ENCODE measurements around the gene MAMDC4.

GRCh38 chr9:136815422-136815782, 36.7 kb upstream of the MAMDC4 start:
- TF ChIP-seq, protein P1, sequence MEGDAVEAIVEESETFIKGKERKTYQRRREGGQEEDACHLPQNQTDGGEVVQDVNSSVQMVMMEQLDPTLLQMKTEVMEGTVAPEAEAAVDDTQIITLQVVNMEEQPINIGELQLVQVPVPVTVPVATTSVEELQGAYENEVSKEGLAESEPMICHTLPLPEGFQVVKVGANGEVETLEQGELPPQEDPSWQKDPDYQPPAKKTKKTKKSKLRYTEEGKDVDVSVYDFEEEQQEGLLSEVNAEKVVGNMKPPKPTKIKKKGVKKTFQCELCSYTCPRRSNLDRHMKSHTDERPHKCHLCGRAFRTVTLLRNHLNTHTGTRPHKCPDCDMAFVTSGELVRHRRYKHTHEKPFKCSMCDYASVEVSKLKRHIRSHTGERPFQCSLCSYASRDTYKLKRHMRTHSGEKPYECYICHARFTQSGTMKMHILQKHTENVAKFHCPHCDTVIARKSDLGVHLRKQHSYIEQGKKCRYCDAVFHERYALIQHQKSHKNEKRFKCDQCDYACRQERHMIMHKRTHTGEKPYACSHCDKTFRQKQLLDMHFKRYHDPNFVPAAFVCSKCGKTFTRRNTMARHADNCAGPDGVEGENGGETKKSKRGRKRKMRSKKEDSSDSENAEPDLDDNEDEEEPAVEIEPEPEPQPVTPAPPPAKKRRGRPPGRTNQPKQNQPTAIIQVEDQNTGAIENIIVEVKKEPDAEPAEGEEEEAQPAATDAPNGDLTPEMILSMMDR (IDR thresholded peaks at IDR 0.05): no peak
- TF ChIP-seq POLR2AphosphoS5 (IDR thresholded peaks at IDR 0.05; ENCODE audit: insufficient read depth in 1 of 2, low read depth in 1 of 2) (no peak), POLR2A (IDR thresholded peaks at IDR 0.05) (no peak)
